H1 (cell line): ENCODE measurements around the gene PRKCI. TPM values are rescaled to one million over a fixed set of nuclear protein-coding genes. Genes with fewer than 3 reads are reported as not detected.

Experiments
- CTCF ChIA-PET: fragments of 300-600 bp; sonication (Branson Sonifier 250); formaldehyde crosslinking; loops from one replicate; lab custom pipeline; 2021; ENCODE audit not compliant: partially characterized antibody; lab: Charles Lee
- POLR2A ChIA-PET: fragments of 300-600 bp; sonication (Branson Sonifier 250); formaldehyde crosslinking; loops from one replicate; lab custom pipeline; 2021; ENCODE audit warnings: inconsistent platforms; ENCODE audit not compliant: partially characterized antibody; lab: Charles Lee
- DNase-seq, 2 experiments: peaks; one replicate each; pipeline versions ENCODE4 v3.0.0 to v3.0.0-alpha.2; 2010 to 2022; ENCODE audit warnings: low spot score in 2 of 2, low read depth in 1 of 2, mixed read lengths in 1 of 2
- FAIRE-seq: peaks from 2 replicates; lab custom pipeline; 2011; peaks lifted over from hg19 to GRCh38; lab: Jason Lieb, UNC
- H2AFZ ChIP-seq: 2 replicates; pipeline ENCODE4 v1.8.1; 2012; ENCODE audit warnings: low read length, inconsistent platforms
- H2AK5ac ChIP-seq: 2 replicates; pipeline ENCODE4 v1.6.1; 2013; ENCODE audit warnings: low read depth, low read length
- H2BK120ac ChIP-seq: replicated peaks from 2 replicates; pipeline ENCODE3; 2013; ENCODE audit warnings: low read depth, low read length, inconsistent platforms
- H2BK12ac ChIP-seq: 2 replicates; pipeline ENCODE4 v1.6.1; 2013; ENCODE audit warnings: low read depth, low read length
- H2BK15ac ChIP-seq: 2 replicates; pipeline ENCODE4 v1.6.1; 2013; ENCODE audit warnings: low read length
- H2BK20ac ChIP-seq: 2 replicates; pipeline ENCODE4 v1.6.1; 2013; ENCODE audit warnings: low read length
- H2BK5ac ChIP-seq: 2 replicates; pipeline ENCODE4 v1.6.1; 2013; ENCODE audit warnings: low read depth, low read length
- H3K14ac ChIP-seq: 2 replicates; pipeline ENCODE4 v1.6.1; 2013; ENCODE audit warnings: inconsistent platforms; ENCODE audit not compliant: insufficient read length
- H3K18ac ChIP-seq: 2 replicates; pipeline ENCODE4 v1.6.1; 2013; ENCODE audit warnings: low read length; ENCODE audit errors: extremely low read depth
- H3K23ac ChIP-seq: 2 replicates; pipeline ENCODE4 v1.6.1; 2013; ENCODE audit warnings: inconsistent platforms; ENCODE audit not compliant: insufficient read length
- H3K23me2 ChIP-seq: 2 replicates; pipeline ENCODE4 v1.6.1; 2013; ENCODE audit warnings: low read depth, low read length
- H3K27ac ChIP-seq: 2 replicates; pipeline ENCODE4 v1.6.1; 2011; ENCODE audit warnings: low read depth, low read length, inconsistent platforms
- H3K27me3 ChIP-seq, 4 experiments: replicated peaks in 1 of 4; 1 replicate in 1 of 4; 2 replicates in 3 of 4; pipeline versions ENCODE4 v1.6.1 to v1.8.1; 2011 to 2013; ENCODE audit warnings: low read length in 3 of 4, mild to moderate bottlenecking in 3 of 4, inconsistent platforms in 2 of 4, mixed read lengths in 2 of 4, moderate library complexity in 1 of 4; ENCODE audit not compliant: control insufficient read depth in 3 of 4, insufficient read depth in 3 of 4; ENCODE audit errors: extremely low read depth in 1 of 4
- H3K36me3 ChIP-seq, 4 experiments: 2 replicates each; pipeline versions ENCODE4 v1.6.1 to v1.8.1; 2011 to 2013; ENCODE audit warnings: mild to moderate bottlenecking in 4 of 4, low read length in 3 of 4, moderate library complexity in 2 of 4, control low read depth in 1 of 4, inconsistent platforms in 1 of 4; ENCODE audit not compliant: insufficient read depth in 4 of 4, control insufficient read depth in 2 of 4
- H3K4ac ChIP-seq: replicated peaks from 2 replicates; pipeline ENCODE3; 2013; ENCODE audit warnings: low read length, low read depth, mixed read lengths, inconsistent platforms; ENCODE audit not compliant: insufficient read length
- H3K4me1 ChIP-seq, 4 experiments: replicated peaks in 1 of 4; 1 replicate in 1 of 4; 2 replicates in 3 of 4; pipeline versions ENCODE4 v1.6.1 to v1.8.1; 2011 to 2013; ENCODE audit warnings: low read length in 3 of 4, inconsistent platforms in 2 of 4, mixed read lengths in 1 of 4; ENCODE audit not compliant: insufficient read depth in 4 of 4, control insufficient read depth in 3 of 4
- H3K4me2 ChIP-seq, 2 experiments: 2 replicates each; pipeline versions ENCODE4 v1.6.1 to v1.8.1; 2011 to 2013; ENCODE audit warnings: low read depth in 2 of 2, low read length in 2 of 2, control low read depth in 1 of 2, inconsistent platforms in 1 of 2, mild to moderate bottlenecking in 1 of 2; ENCODE audit not compliant: insufficient read depth in 1 of 2
- H3K4me3 ChIP-seq, 4 experiments: fragments of 200-600, 300-600 bp in 1 of 4; sonication (generic), shearing (Covaris generic), sonication (Bioruptor Twin) in 1 of 4; 2 replicates each; pipeline versions ENCODE4 v1.5.1 to v1.8.1; 2011 to 2016; ENCODE audit warnings: low read length in 4 of 4, low read depth in 3 of 4, control low read depth in 2 of 4, inconsistent platforms in 2 of 4, mild to moderate bottlenecking in 2 of 4, mixed read lengths in 1 of 4, moderate library complexity in 1 of 4; ENCODE audit not compliant: insufficient read depth in 2 of 4; ENCODE audit errors: extremely low read depth in 1 of 4
- H3K56ac ChIP-seq: replicated peaks from 2 replicates; pipeline ENCODE3; 2013; ENCODE audit warnings: low read depth, mild to moderate bottlenecking, mixed read lengths, low read length, inconsistent platforms; ENCODE audit not compliant: insufficient read length
- H3K79me1 ChIP-seq: 2 replicates; pipeline ENCODE4 v1.6.1; 2013; ENCODE audit warnings: low read depth, low read length, control low read depth
- H3K79me2 ChIP-seq, 2 experiments: 2 replicates each; pipeline versions ENCODE4 v1.6.1 to v1.8.1; 2012 to 2013; ENCODE audit warnings: low read length in 2 of 2, mild to moderate bottlenecking in 2 of 2, inconsistent platforms in 1 of 2; ENCODE audit not compliant: insufficient read depth in 2 of 2, control insufficient read depth in 1 of 2
- H3K9ac ChIP-seq, 4 experiments: replicated peaks in 1 of 4; 1 replicate in 1 of 4; 2 replicates in 3 of 4; pipeline versions ENCODE4 v1.6.1 to v1.8.1; 2011 to 2013; ENCODE audit warnings: low read depth in 3 of 4, low read length in 3 of 4, control low read depth in 2 of 4, mild to moderate bottlenecking in 2 of 4, moderate library complexity in 2 of 4, inconsistent platforms in 1 of 4; ENCODE audit errors: extremely low read depth in 1 of 4
- H3K9me3 ChIP-seq, 2 experiments: 2 replicates each; pipeline versions ENCODE4 v1.6.1 to v1.8.1; 2012 to 2013; ENCODE audit warnings: mild to moderate bottlenecking in 2 of 2, moderate library complexity in 2 of 2, control low read depth in 1 of 2, inconsistent platforms in 1 of 2, low read depth in 1 of 2, low read length in 1 of 2, mixed read lengths in 1 of 2; ENCODE audit not compliant: insufficient read depth in 2 of 2
- H4K20me1 ChIP-seq, 2 experiments: replicated peaks in 1 of 2; 2 replicates each; pipeline versions ENCODE3 to v1.8.1; 2011 to 2013; ENCODE audit warnings: inconsistent platforms in 2 of 2, low read length in 2 of 2, mild to moderate bottlenecking in 1 of 2; ENCODE audit not compliant: insufficient read depth in 2 of 2, control insufficient read depth in 1 of 2
- H4K5ac ChIP-seq: 2 replicates; pipeline ENCODE4 v1.6.1; 2013; ENCODE audit warnings: low read length, low read depth, mixed read lengths, inconsistent platforms; ENCODE audit not compliant: insufficient read length
- H4K8ac ChIP-seq: 2 replicates; pipeline ENCODE4 v1.8.0; 2013; ENCODE audit warnings: mild to moderate bottlenecking, moderate library complexity, low read length, inconsistent platforms; ENCODE audit not compliant: insufficient read depth; ENCODE audit errors: extremely low read depth
- H4K91ac ChIP-seq: replicated peaks from 2 replicates; pipeline ENCODE3; 2013; ENCODE audit warnings: low read length, mixed read lengths, inconsistent platforms; ENCODE audit not compliant: insufficient read length
- BCL11A ChIP-seq, 2 experiments: IDR thresholded peaks; one replicate each; pipeline ENCODE4 v1.6.1; 2011; ENCODE audit warnings: low read depth in 2 of 2, low read length in 2 of 2, mild to moderate bottlenecking in 2 of 2
- BRCA1 ChIP-seq: IDR thresholded peaks from 2 replicates; pipeline ENCODE4 v1.6.1; 2012; ENCODE audit warnings: low read depth, low read length, improper control_type of control experiment
- CBX8 ChIP-seq: fragments of 300-800, 300-1000 bp; sonication (generic); IDR thresholded peaks from 2 replicates; pipeline ENCODE4 v1.7.1; 2016; ENCODE audit warnings: low read depth, low read length, borderline replicate concordance
- EGR1 ChIP-seq: IDR thresholded peaks from 2 replicates; pipeline ENCODE4 v1.6.1; 2011; ENCODE audit warnings: low read depth, low read length, borderline replicate concordance
- EP300 ChIP-seq, 2 experiments: IDR thresholded peaks; 1 replicate in 1 of 2; 2 replicates in 1 of 2; pipeline ENCODE4 v1.6.1; 2011 to 2012; ENCODE audit warnings: low read depth in 2 of 2, low read length in 2 of 2, mild to moderate bottlenecking in 2 of 2, borderline replicate concordance in 1 of 2, inconsistent platforms in 1 of 2, moderate library complexity in 1 of 2
- EZH2 ChIP-seq: fragments of 200-600 bp; sonication (generic); IDR thresholded peaks from 2 replicates; pipeline ENCODE4 v1.7.1; 2012; ENCODE audit warnings: low read depth, mild to moderate bottlenecking, moderate library complexity, low read length, inconsistent platforms; ENCODE audit not compliant: severe bottlenecking
- FOSL1 ChIP-seq: IDR thresholded peaks from 2 replicates; pipeline ENCODE4 v1.6.1; 2011; ENCODE audit warnings: mild to moderate bottlenecking, low read depth, low read length, moderate library complexity; ENCODE audit not compliant: insufficient read depth
- HDAC2 ChIP-seq, 2 experiments: fragments of 300-600 bp in 1 of 2; sonication (generic) in 1 of 2; IDR thresholded peaks; 2 replicates each; pipeline ENCODE4 v1.6.1; 2011 to 2012; ENCODE audit warnings: low read depth in 2 of 2, low read length in 2 of 2, mild to moderate bottlenecking in 2 of 2, moderate library complexity in 2 of 2, borderline replicate concordance in 1 of 2, inconsistent platforms in 1 of 2
- KDM1A ChIP-seq: fragments of 200-600, 300-600 bp; sonication (generic); IDR thresholded peaks from 2 replicates; pipeline ENCODE4 v1.7.1; 2016; ENCODE audit warnings: mild to moderate bottlenecking, low read length, borderline replicate concordance
- NANOG ChIP-seq: IDR thresholded peaks from 2 replicates; pipeline ENCODE4 v1.6.1; 2011; ENCODE audit warnings: low read length, low read depth, mild to moderate bottlenecking, inconsistent platforms; ENCODE audit not compliant: insufficient read depth, poor library complexity, severe bottlenecking
- SAP30 ChIP-seq: fragments of 300-600 bp; sonication (generic); IDR thresholded peaks from 2 replicates; pipeline ENCODE4 v1.7.1; 2012; ENCODE audit warnings: low read length, moderate library complexity, mild to moderate bottlenecking, inconsistent platforms; ENCODE audit not compliant: insufficient read depth, insufficient replicate concordance
- SP4 ChIP-seq: IDR thresholded peaks from 2 replicates; pipeline ENCODE4 v1.6.1; 2012; ENCODE audit warnings: low read length, inconsistent platforms
- WGBS, 2 experiments: shearing (Covaris generic) in 1 of 2; methylation state at CpG; one replicate each; pipeline versions ENCODE4 v1.1.6 to v1.1.7; 2013 to 2015; ENCODE audit warnings: low lambda C conversion rate in 2 of 2, mixed read lengths in 2 of 2, inconsistent platforms in 1 of 2, low coverage in 1 of 2, missing lambda C conversion rate in 1 of 2; ENCODE audit not compliant: insufficient replicate concordance in 2 of 2, insufficient coverage in 1 of 2, insufficient read length in 1 of 2; ENCODE audit errors: extremely low coverage in 1 of 2, missing lambda C conversion rate in 1 of 2; 5-methylcytosine and 5-hydroxymethylcytosine counted together
- polyA plus RNA-seq, 7 experiments: library from polyadenylated mRNA; depleted of rRNA in 3 of 7; stranded (reverse) in 5 of 7; unstranded in 2 of 7; fragments of >200 nt in 5 of 7; fragments of 200-250 nt in 2 of 7; gene quantifications; 1 replicate in 5 of 7; 2 replicates in 1 of 7; 4 replicates in 1 of 7; pipeline versions ENCODE4 v1.2.1 to v1.2.3, GENCODE V29; 2011 to 2013; ENCODE audit warnings: missing spikeins in 2 of 7, mixed read lengths in 2 of 7
- total RNA-seq: library from RNA; stranded (reverse); fragmentation: NEBNext Ultra II Directional; extraction: Animal tissue kit (Norgen Biotek cat#: 25700); gene quantifications from 2 replicates; pipeline ENCODE4 v1.2.1, GENCODE V29; 2021
- TF ChIP-seq, protein P1 (sequence below): IDR thresholded peaks from 2 replicates; pipeline ENCODE4 v1.6.1; 2012; ENCODE audit warnings: inconsistent platforms

PRKCI gene
- total and polyA plus RNA-seq, 2 of the 8 experiments (the other 6 are each of a cell fraction or from before 2014, with no cell fraction given), result 24.3 to 100.0 TPM

DNA sequence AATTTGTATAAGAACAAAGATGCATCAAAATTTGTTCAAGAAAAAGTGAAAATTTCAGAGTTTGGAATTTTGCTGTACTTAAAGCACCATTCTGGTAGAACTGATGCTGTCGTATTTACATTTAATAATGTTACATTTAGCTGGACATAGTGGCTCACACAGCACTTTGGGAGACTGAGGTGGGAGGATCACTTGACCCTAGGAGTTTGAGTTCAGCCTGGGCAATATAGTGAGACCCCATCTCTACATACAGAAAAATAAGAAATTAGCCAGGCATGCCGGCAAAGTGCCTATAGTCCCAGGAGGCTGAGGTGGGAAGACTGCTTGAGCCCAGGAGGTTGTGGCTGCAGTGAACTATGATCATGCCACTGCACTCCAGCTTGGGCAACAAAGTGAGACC, 83.8 kb downstream of the PRKCI start:
- Histone ChIP-seq H3K4me1 (no peaks in the 10 kb centered on the region), H2BK5ac (no peak overlapping the region), H2BK12ac (no peak overlapping the region), H2BK120ac (no peak overlapping the region), H3K23me2 (no peaks in the 10 kb centered on the region), H3K27ac (no peak overlapping the region), H3K9me3 (no peaks in the 10 kb centered on the region), H3K23ac (no peak overlapping the region), H2BK20ac (no peak overlapping the region), H3K4me3 (no peak overlapping the region), H2BK15ac (no peak overlapping the region), H3K36me3 (peaks cover 0 to 21% (median 4%) of the 10 kb centered on the region in 4 experiments; a peak in 6 of 8 replicates), H3K9ac (no peak overlapping the region), H3K18ac (no peak overlapping the region), H2AFZ (no peak overlapping the region), H3K4me2 (no peak overlapping the region), H3K4ac (no peak overlapping the region), H4K20me1 (no peaks in the 10 kb centered on the region), H4K5ac (no peak overlapping the region), H3K56ac (no peak overlapping the region), H3K27me3 (no peaks in the 10 kb centered on the region), H4K8ac (no peak overlapping the region), H3K14ac (no peak overlapping the region), H3K79me1 (no peaks in the 10 kb centered on the region), H4K91ac (no peak overlapping the region), H2AK5ac (no peak overlapping the region), H3K79me2 (no peaks in the 10 kb centered on the region)
- FAIRE-seq (no peak), DNase-seq (no peak)
- 87% methylated on average over 2 of the region's 2 CpGs; no CpG with 5 or more reads in 1 of the 2 experiments for WGBS, 2 experiments
- POLR2A ChIA-PET, result interaction anchor here (0.8 kb wide), 1 partner anchor 92 kb away, joined by 3 read pairs; no protein-coding TSS in a partner anchor
- CTCF ChIA-PET, result no interaction called here
- TF ChIP-seq NANOG (no peak), CBX8 (no peak), SP4 (no peak), EP300 (IDR thresholded peaks at IDR 0.05; ENCODE audit: borderline replicate concordance in 1 of 2, low read depth in 2 of 2, low read length in 2 of 2) (no peak), EGR1 (no peak), SAP30 (no peak), BCL11A (IDR thresholded peaks at IDR 0.05; ENCODE audit: low read depth in 2 of 2, low read length in 2 of 2) (no peak), KDM1A (no peak), FOSL1 (no peak), HDAC2 (IDR thresholded peaks at IDR 0.05; ENCODE audit: borderline replicate concordance in 1 of 2, low read depth in 2 of 2, low read length in 2 of 2) (no peak), BRCA1 (no peak), EZH2 (no peak)
- TF ChIP-seq, protein P1, sequence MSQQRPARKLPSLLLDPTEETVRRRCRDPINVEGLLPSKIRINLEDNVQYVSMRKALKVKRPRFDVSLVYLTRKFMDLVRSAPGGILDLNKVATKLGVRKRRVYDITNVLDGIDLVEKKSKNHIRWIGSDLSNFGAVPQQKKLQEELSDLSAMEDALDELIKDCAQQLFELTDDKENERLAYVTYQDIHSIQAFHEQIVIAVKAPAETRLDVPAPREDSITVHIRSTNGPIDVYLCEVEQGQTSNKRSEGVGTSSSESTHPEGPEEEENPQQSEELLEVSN, result no peak
